Activated CD8-positive, alpha-beta memory T cell treated with anti-CD3 and anti-CD28 coated beads for 1 hour (primary cell): ENCODE data around the gene LPCAT3.
"Not testable (repeated sequence)": the region's sequence is repeated elsewhere in the genome, so short reads cannot be mapped to it uniquely, and the experiment has no call there.

Experiments
- DNase-seq, 2 donors: peaks; one replicate each; pipeline ENCODE4 v3.0.0-alpha.2; 2020; ENCODE audit warnings: low read depth in 1 of 2; ENCODE audit errors: extremely low read depth in 1 of 2

Gene LPCAT3

GRCh38 chr12:7018350-7019042 lies at the start of gene LPCAT3:
Gene LPCAT3 (minus strand): TSS chr12:7018476. CDS start chr12:7018424, 52 bp downstream.
- peak; percentile 93 to 95 for DNase-seq

GRCh38 chr12:7067096-7067495 lies 48.8 kb upstream of the LPCAT3 start:
- no peak for DNase-seq

GRCh38 chr12:7066596-7066995 lies 48.3 kb upstream of the LPCAT3 start:
- no peak for DNase-seq

GRCh38 chr12:7065073-7065623 lies 46.9 kb upstream of the LPCAT3 start:
- DNase-seq = no peak

- DNase-seq = no peak
Observed at GRCh38 chr12:7064516-7064915, 46.2 kb upstream of the LPCAT3 start.

GRCh38 chr12:7061596-7061995 lies 43.3 kb upstream of the LPCAT3 start:
- no peak for DNase-seq

GRCh38 chr12:7061138-7061537 lies 42.9 kb upstream of the LPCAT3 start:
- no peak for DNase-seq

- DNase-seq = no peak
Observed at GRCh38 chr12:7060353-7060954, 42.2 kb upstream of the LPCAT3 start, which contains the start of gene C1S. Gene C1S (plus strand): TSS chr12:7060718. CDS start chr12:7061913, 1,195 bp downstream.

- DNase-seq = no peak
Observed at GRCh38 chr12:7059780-7060179, 41.5 kb upstream of the LPCAT3 start.

GRCh38 chr12:7058850-7059395 lies 40.6 kb upstream of the LPCAT3 start:
- no peak for DNase-seq

- no peak for DNase-seq
Observed at GRCh38 chr12:7058163-7058845, 40.0 kb upstream of the LPCAT3 start.

- DNase-seq = not testable (repeated sequence)
Observed at GRCh38 chr12:7055736-7056135, 37.5 kb upstream of the LPCAT3 start.

- no peak for DNase-seq
Observed at GRCh38 chr12:7054925-7055324, 36.6 kb upstream of the LPCAT3 start.

GRCh38 chr12:7049973-7050372 lies 31.7 kb upstream of the LPCAT3 start:
- not testable (repeated sequence) for DNase-seq

- DNase-seq = not testable (repeated sequence)
Observed at GRCh38 chr12:7049445-7049951, 31.2 kb upstream of the LPCAT3 start.

- DNase-seq = no peak
Observed at GRCh38 chr12:7047306-7047705, 29.0 kb upstream of the LPCAT3 start.

- no peak for DNase-seq
Observed at GRCh38 chr12:7046383-7047105, 28.3 kb upstream of the LPCAT3 start.

GRCh38 chr12:7045913-7046312 lies 27.6 kb upstream of the LPCAT3 start:
- no peak for DNase-seq

- no peak for DNase-seq
Observed at GRCh38 chr12:7042842-7043241, 24.6 kb upstream of the LPCAT3 start.

- DNase-seq = no peak
Observed at GRCh38 chr12:7039403-7039802, 21.1 kb upstream of the LPCAT3 start.
